ENCODE results near the gene PEAK1. TPM values are rescaled to one million over a fixed set of nuclear protein-coding genes. Genes with fewer than 3 reads are reported as not detected.

The PEAK1 gene
- polyA plus RNA-seq, 1 experiment: 40.7 TPM

DNA sequence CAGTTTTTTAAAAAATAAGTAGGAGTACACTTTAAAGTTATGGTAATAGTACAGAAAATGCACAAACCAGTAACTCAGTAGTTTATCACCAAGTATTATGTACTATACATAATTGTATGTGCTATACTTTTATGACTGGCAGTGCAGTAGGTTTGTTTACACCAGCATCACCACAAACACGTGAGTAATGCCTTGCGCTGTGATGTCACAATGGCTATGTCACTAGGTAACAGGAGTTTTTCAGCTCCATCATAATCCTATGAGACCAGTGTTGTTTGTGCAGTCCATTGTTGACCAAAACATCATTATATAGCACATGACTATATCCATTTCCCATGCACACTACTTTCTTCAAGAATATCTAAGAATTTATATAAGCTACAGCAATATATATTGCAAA lies 280.6 kb downstream of the PEAK1 start:
- Histone ChIP-seq H3K27me3 (ENCODE audit: control insufficient read depth, insufficient read depth, low read length) (no peaks in the 10 kb centered on the region), H3K36me3 (ENCODE audit: control insufficient read depth, insufficient read depth, low read length) (no peaks in the 10 kb centered on the region), H3K4me3 (ENCODE audit: low read depth, low read length) (no peak overlapping the region)
- ChIA-PET POLR2A (no interaction called here), CTCF (interaction anchor here (0.7 to 1.7 kb wide), 4 partner anchors 9 to 358 kb away, joined by 3 to 6 read pairs (median 4); no protein-coding TSS in a partner anchor)
- TF ChIP-seq, protein P1, sequence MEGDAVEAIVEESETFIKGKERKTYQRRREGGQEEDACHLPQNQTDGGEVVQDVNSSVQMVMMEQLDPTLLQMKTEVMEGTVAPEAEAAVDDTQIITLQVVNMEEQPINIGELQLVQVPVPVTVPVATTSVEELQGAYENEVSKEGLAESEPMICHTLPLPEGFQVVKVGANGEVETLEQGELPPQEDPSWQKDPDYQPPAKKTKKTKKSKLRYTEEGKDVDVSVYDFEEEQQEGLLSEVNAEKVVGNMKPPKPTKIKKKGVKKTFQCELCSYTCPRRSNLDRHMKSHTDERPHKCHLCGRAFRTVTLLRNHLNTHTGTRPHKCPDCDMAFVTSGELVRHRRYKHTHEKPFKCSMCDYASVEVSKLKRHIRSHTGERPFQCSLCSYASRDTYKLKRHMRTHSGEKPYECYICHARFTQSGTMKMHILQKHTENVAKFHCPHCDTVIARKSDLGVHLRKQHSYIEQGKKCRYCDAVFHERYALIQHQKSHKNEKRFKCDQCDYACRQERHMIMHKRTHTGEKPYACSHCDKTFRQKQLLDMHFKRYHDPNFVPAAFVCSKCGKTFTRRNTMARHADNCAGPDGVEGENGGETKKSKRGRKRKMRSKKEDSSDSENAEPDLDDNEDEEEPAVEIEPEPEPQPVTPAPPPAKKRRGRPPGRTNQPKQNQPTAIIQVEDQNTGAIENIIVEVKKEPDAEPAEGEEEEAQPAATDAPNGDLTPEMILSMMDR (IDR thresholded peaks at IDR 0.05; ENCODE audit: insufficient read depth, low read depth, low read length): no peak
- DNase-seq (ENCODE audit: low read depth): no peak

DNA sequence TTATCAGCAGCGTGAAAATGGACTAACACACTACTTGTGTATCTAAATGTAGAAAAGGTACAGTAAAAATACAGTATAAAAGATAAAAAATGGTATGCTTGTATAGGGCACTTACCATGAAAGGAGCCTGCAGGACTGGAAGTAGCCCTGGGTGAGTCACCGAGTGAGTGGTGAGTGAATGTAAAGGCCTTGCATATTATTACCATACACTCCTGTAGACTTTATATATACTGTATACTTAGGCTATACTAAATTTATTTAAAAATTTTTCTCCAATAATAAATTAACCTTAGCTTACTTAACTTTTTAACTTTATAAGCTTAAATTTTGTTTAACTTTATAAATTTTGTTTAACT lies 281.8 kb downstream of the PEAK1 start:
- ChIA-PET POLR2A (no interaction called here), CTCF (no interaction called here)
- TF ChIP-seq, protein P1 (IDR thresholded peaks at IDR 0.05; ENCODE audit: insufficient read depth, low read depth, low read length): no peak
- 0 out of 2 replicates have a peak, but pooled peaks cover 1% of the 10 kb centered on the region for H3K36me3 ChIP-seq (ENCODE audit: control insufficient read depth, insufficient read depth, low read length)
- H3K27me3 ChIP-seq (ENCODE audit: control insufficient read depth, insufficient read depth, low read length): no peaks in the 10 kb centered on the region
- no peak for DNase-seq (ENCODE audit: low read depth)
- H3K4me3 ChIP-seq (ENCODE audit: low read depth, low read length): no peak overlapping the region

DNA sequence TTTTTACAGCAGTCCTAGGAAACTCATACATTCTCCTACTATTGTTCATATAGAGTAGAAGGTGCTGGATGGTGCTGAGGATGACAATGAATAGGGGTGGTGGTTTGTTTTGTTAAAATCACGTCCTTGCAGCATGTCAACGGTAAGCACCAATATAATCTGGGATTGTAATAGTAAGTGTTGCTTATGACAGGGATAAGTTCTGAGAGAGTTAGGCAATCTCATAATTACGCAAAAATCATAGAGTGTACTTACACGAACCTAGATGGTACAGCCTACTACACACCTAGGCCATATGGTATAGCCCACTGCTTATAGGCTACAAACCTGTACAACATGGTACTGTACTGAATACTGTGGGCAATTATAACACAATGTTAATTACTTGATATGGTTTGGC lies 284.7 kb downstream of the PEAK1 start:
- POLR2A ChIA-PET: no interaction called here
- TF ChIP-seq, protein P1 (IDR thresholded peaks at IDR 0.05; ENCODE audit: insufficient read depth, low read depth, low read length): no peak
- no peak for DNase-seq (ENCODE audit: low read depth)
- Histone ChIP-seq H3K27me3 (ENCODE audit: control insufficient read depth, insufficient read depth, low read length) (no peaks in the 10 kb centered on the region), H3K4me3 (ENCODE audit: low read depth, low read length) (no peak overlapping the region), H3K36me3 (ENCODE audit: control insufficient read depth, insufficient read depth, low read length) (0 out of 2 replicates have a peak, but pooled peaks cover 3% of the 10 kb centered on the region)
- CTCF ChIA-PET: no interaction called here

DNA sequence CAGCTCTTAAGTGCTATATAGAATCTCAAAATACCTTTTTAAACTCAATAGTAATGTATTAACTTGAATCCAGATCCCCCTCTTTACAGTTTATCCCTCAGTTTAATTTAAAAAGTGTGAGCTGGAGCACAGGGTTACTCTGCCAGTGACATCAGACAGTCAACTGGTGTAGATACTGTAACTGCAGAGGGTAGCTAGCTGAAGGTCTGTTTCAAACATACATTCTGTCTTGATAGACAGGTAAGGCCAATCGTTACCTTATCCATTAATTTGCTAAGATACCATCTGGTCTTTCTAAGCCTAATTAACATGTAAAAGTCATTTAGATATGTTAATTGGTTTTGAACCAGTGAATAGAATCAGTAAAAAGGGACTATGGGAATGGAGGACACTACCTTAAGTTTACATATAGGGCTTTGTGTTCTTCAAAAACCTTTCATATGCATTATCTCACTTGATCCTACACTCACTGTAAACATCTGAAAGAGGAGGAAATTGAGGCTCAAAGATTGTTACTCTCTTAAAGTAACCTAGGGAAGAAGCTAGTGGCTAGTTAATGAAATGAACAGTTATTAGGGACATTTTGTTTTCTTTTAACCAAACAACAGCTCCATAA lies 289.5 kb downstream of the PEAK1 start:
- POLR2A ChIA-PET: no interaction called here
- CTCF ChIA-PET: interaction anchor here (0.6 to 2.8 kb wide), 4 partner anchors 9 to 189 kb away, joined by 3 to 19 read pairs (median 4); no protein-coding TSS in a partner anchor
- Histone ChIP-seq H3K36me3 (ENCODE audit: control insufficient read depth, insufficient read depth, low read length) (peaks cover 3% of the 10 kb centered on the region; the same call in 1 of the 2 replicates), H3K4me3 (ENCODE audit: low read depth, low read length) (no peak overlapping the region), H3K27me3 (ENCODE audit: control insufficient read depth, insufficient read depth, low read length) (no peaks in the 10 kb centered on the region)
- DNase-seq (ENCODE audit: low read depth): no peak
- TF ChIP-seq, protein P1 (IDR thresholded peaks at IDR 0.05; ENCODE audit: insufficient read depth, low read depth, low read length): no peak

DNA sequence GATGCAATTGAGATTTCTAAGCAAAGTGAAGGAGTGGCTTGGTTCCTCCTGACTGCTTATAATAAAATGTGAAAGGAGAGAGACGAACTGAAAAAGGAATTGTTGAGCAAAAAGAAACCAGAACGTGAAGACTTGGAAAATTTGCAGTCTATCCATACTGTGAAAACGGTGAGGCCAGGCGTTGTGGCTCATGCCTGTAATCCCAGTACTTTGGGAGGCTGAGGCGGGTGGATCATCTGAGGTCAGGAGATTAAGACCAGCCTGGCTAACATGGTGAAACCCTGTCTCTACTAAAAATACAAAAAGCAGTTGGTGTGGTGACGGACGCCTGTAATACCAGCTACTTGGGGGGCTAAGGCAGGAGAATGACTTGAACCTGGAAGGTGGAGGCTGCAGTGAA lies 292.3 kb downstream of the PEAK1 start:
- H3K36me3 ChIP-seq (ENCODE audit: control insufficient read depth, insufficient read depth, low read length): no peaks in the 10 kb centered on the region; the same call in 1 of the 2 replicates
- ChIA-PET CTCF (interaction anchor here (0.5 to 1.8 kb wide), 3 partner anchors 9 to 47 kb away, joined by 3 to 6 read pairs (median 3); no protein-coding TSS in a partner anchor), POLR2A (no interaction called here)
- no peak for DNase-seq (ENCODE audit: low read depth)
- H3K4me3 ChIP-seq (ENCODE audit: low read depth, low read length): no peak overlapping the region
- H3K27me3 ChIP-seq (ENCODE audit: control insufficient read depth, insufficient read depth, low read length): no peaks in the 10 kb centered on the region
- TF ChIP-seq, protein P1 (IDR thresholded peaks at IDR 0.05; ENCODE audit: insufficient read depth, low read depth, low read length): no peak
